Right hindlimb (tissue), 1 donor: ENCODE results near the gene PFDN4.
"Not testable (repeated sequence)": the region's sequence is repeated elsewhere in the genome, so short reads cannot be mapped to it uniquely, and the experiment has no call there.

Experiments
- DNase-seq: peaks from one replicate; pipeline ENCODE4 v3.0.0-alpha.2; 2018

PFDN4 gene

DNA sequence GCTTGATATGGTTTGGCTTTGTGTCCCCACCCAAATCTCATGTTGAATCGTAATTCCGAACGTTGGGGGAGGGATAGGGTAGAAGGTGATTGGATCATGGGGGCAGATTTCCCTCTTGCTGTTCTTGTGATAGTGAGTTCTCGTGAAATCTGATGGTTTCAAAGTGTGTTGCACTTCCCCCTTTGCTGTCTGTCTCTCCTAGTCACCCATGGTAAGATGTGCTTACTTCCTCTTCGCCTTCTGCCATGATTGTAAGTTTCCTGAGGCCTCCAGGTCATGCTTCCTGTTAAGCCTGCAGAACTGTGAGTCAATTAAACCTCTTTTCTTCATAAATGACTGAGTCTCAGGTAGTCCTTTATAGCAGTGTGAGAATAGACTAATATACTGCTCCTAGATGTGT is 19.9 kb downstream of the PFDN4 start:
- DNase-seq: no peak

DNA sequence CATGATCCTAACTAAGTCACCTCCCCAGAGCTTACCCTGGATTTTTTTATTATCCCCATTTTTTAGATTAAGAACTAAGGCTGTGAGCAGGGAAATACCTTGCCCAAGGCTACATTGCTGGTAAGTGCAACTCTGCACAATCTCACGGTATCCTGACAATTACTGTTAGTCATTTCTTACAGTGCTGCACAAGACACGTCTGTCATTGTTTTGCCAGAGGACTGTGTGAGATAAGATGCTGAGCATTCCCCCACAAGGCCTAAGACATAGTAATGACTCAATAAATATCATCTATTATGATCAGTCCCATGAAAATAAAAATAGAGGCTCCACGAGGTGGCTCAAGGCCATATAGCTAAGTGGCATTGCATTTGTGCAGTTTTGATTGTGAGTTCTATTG is 21.0 kb downstream of the PFDN4 start:
- DNase-seq: no peak

GRCh38 chr20:54229566-54230160 is 21.8 kb downstream of the PFDN4 start:
- DNase-seq: no peak

GRCh38 chr20:54231036-54231435 is 23.1 kb downstream of the PFDN4 start:
- no peak for DNase-seq

DNA sequence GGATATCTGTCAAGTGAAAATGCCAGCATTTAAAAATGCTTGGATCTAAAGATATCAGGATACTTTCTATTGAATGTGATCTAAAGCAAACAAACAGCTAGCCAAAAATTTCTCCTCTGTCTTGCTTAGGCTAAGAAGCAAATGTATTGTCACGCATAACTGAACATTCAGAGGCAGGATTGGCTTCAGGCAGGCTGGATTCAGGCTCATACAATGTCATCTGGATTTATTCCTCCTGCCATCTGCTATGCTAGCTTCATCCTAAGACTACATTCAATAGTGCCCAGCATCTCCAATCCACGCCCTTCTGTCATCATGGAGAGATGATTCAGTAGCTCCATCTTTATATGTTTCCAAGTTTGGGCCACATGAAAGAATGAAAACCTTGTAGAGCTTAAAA is 27.1 kb downstream of the PFDN4 start:
- DNase-seq: no peak

GRCh38 chr20:54237116-54237943 is 29.4 kb downstream of the PFDN4 start:
- no peak for DNase-seq

- DNase-seq: no peak
Measured at GRCh38 chr20:54244113-54244512, 36.2 kb downstream of the PFDN4 start.

- not testable (repeated sequence) for DNase-seq
Measured at GRCh38 chr20:54248705-54249104, 40.8 kb downstream of the PFDN4 start.

DNA sequence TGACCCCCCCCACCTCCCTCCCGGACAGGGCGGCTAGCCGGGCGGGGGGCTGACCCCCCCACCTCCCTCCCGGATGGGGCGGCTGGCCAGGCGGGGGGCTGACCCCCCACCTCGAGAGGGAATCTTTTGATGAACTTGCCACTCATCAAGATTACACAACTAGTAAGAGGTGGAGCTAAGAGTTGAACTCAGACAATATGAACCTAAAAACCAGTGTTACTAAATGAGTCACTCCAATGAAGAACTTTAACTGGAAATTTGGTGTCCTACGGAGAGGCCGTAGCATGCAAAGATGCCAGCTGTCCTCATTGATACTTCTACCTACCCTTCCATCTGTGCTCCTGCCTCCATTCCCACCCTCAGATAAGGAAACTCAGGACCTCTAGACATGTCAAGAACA is 42.8 kb downstream of the PFDN4 start:
- DNase-seq: no peak

- no peak for DNase-seq
Measured at GRCh38 chr20:54251096-54251495, 43.2 kb downstream of the PFDN4 start.

GRCh38 chr20:54254596-54254995 is 46.7 kb downstream of the PFDN4 start:
- no peak for DNase-seq

DNA sequence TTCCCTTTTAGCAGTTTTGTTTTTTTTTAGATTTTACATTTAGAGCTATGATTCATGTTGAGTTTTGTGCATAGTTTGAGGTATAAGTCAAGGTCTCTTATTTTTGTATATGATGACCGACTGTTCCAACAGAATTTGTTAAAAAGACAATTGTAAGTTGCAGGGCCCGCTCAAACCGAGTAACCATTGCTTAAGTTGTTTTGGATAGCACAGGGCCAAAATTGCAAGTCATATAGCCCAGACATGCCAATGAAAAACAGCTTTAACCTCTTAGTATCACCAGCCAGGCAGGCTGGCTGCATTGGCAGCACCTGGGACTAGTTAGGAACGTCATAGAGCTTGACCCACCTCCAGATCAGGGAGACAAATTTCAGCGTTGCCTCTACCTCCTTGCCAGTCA is 47.3 kb downstream of the PFDN4 start:
- no peak for DNase-seq

GRCh38 chr20:54256202-54256601 is 48.3 kb downstream of the PFDN4 start:
- DNase-seq: no peak

- DNase-seq: no peak
Measured at GRCh38 chr20:54257071-54257816, 49.4 kb downstream of the PFDN4 start.

- DNase-seq: no peak
Measured at GRCh38 chr20:54260116-54260515, 52.2 kb downstream of the PFDN4 start.

- no peak for DNase-seq
Measured at GRCh38 chr20:54262671-54263070, 54.8 kb downstream of the PFDN4 start.

DNA sequence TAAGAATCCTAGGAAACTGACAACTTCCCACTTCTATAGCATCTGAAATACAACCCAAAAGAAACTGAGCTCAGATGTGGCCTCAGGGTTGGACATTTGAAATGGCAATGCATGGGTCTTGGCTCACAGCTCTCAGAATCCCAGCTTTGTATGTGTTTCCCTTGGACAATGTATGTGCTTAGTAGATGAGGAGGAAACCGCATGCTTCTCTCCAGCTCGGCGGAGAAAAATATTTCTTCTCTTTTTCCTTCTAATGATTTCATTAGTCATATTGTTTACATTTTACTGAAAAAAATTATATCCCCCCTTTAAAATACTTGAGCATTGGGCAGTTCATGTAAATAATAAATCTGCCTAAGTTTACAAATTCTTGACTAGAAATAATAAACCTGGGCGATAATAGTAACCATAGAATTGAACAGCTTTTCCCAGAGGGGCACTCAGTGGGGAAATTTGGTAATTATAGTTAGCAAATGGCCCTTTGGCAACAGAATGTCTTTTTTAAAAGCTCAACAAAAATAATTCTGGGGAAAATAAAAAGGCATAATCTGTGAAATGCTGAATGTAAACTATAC is 55.3 kb downstream of the PFDN4 start:
- DNase-seq: peak; percentile 25

GRCh38 chr20:54265791-54266190 is 57.9 kb downstream of the PFDN4 start:
- not testable (repeated sequence) for DNase-seq

DNA sequence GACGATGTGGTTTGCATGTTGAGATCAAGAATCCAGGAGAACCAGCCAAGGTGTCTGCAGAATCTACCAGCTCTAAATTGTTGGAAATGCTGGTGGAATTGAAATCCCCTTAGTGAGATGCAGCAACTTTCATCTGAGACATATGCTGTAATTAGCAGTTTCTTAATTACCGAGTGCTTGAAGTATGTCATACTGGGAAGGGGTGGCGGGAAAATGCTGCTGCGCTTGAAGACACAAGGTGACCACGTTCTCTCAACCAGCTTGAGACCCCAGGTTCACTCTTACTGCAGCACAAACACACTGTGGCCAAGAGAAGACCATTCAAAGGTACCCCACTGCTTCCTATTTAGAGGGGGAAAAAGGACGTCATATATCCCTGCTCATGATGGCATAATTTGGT is 59.0 kb downstream of the PFDN4 start:
- DNase-seq: no peak

DNA sequence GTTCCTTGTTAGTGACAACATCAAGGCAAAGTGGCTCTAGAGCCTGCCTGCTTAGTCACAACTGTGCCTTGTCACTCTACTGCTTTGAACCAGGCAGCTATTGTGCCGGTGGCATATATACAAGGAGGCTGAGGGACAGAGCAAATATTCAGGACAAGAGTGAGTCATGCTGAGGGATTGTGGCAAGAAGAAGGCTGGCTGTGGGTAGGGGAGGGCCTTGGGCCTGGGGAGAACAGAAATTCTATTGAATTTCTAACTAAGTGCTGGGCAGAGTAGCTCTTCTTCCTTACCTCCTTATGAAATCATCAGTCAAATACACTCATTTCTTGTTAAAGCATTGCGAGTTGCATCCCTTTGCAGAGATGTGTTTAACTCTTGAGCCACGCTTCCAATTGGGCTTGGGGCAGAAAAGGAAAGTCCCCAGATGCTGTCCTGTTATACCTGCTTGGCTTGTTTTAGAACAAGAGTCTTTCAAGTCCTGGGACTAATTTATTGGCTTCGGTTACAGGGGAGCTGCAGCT is 59.7 kb downstream of the PFDN4 start:
- no peak for DNase-seq

DNA sequence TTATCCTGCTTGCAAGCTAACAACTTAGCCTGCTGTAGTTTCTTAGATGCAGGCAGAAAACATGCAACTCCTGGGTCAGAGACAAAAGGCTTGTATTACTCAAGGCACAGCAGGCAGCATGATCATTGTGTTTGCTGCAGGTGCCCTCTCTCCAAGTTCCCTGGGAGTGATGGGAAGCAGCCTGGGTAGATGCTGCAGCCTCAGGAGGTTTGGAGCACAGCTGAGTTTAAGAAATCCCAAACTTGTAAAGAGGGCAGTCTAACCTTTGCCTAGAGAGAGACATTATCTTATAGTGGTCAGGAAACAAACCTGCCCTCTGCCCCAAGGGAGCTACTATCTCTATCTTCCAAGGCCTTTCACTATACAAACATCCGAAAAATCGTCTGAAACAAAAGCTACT is 61.1 kb downstream of the PFDN4 start:
- no peak for DNase-seq
